Loucy (cell line): ENCODE data around the gene PRRX2.

Source experiments
- CTCF ChIP-seq: fragments of 200-600 bp; sonication (generic); conservative IDR thresholded peaks from 2 replicates; pipeline ENCODE4 v1.5.1; 2014; ENCODE audit warnings: mild to moderate bottlenecking, antibody characterized with exemption, low read length
- EZH2phosphoT487 ChIP-seq: fragments of 200-600 bp; IDR thresholded peaks from 2 replicates; pipeline ENCODE4 v1.6.1; 2018; ENCODE audit warnings: antibody characterized with exemption, mild to moderate bottlenecking, moderate library complexity, borderline replicate concordance

- TF ChIP-seq CTCF (no peak), EZH2phosphoT487 (no peak)
Observed at GRCh38 chr9:129677456-129677855, 12.0 kb downstream of the PRRX2 start.
